Activated CD4-positive, alpha-beta T cell treated with anti-CD3 and anti-CD28 coated beads for 1 hour (primary cell): Measurements from ENCODE around the gene CHCHD3.
"Not testable (repeated sequence)": the region's sequence is repeated elsewhere in the genome, so short reads cannot be mapped to it uniquely, and the experiment has no call there.

Experiments
- DNase-seq: peaks from one replicate; pipeline ENCODE4 v3.0.0-alpha.2; 2020

CHCHD3 gene

GRCh38 chr7:132897093-132897687 lies 184.7 kb downstream of the CHCHD3 start:
- DNase-seq: no peak

- no peak for DNase-seq
Measured at GRCh38 chr7:132895231-132895630, 186.7 kb downstream of the CHCHD3 start.

- DNase-seq: no peak
Measured at GRCh38 chr7:132893560-132893959, 188.3 kb downstream of the CHCHD3 start.

GRCh38 chr7:132892744-132893143 lies 189.1 kb downstream of the CHCHD3 start:
- not testable (repeated sequence) for DNase-seq

GRCh38 chr7:132891554-132891953 lies 190.3 kb downstream of the CHCHD3 start:
- DNase-seq: no peak

GRCh38 chr7:132882714-132883428 lies 199.0 kb downstream of the CHCHD3 start:
- no peak for DNase-seq

- no peak for DNase-seq
Measured at GRCh38 chr7:132881317-132881716, 200.6 kb downstream of the CHCHD3 start.

GRCh38 chr7:132879579-132879978 lies 202.3 kb downstream of the CHCHD3 start:
- DNase-seq: no peak

GRCh38 chr7:132878204-132878919 lies 203.5 kb downstream of the CHCHD3 start:
- DNase-seq: no peak

GRCh38 chr7:132877573-132877972 lies 204.3 kb downstream of the CHCHD3 start:
- DNase-seq: no peak

GRCh38 chr7:132876576-132876975 lies 205.3 kb downstream of the CHCHD3 start:
- DNase-seq: no peak

- no peak for DNase-seq
Measured at GRCh38 chr7:132872034-132872433, 209.9 kb downstream of the CHCHD3 start.

- DNase-seq: no peak
Measured at GRCh38 chr7:132871419-132871818, 210.5 kb downstream of the CHCHD3 start.

- DNase-seq: no peak
Measured at GRCh38 chr7:132869166-132869861, 212.6 kb downstream of the CHCHD3 start.

GRCh38 chr7:132866551-132866950 lies 215.3 kb downstream of the CHCHD3 start:
- DNase-seq: no peak

- no peak for DNase-seq
Measured at GRCh38 chr7:132866144-132866531, 215.8 kb downstream of the CHCHD3 start.

GRCh38 chr7:132865366-132866143 lies 216.3 kb downstream of the CHCHD3 start:
- DNase-seq: no peak

- no peak for DNase-seq
Measured at GRCh38 chr7:132861940-132862554, 219.8 kb downstream of the CHCHD3 start.

GRCh38 chr7:132861424-132861823 lies 220.5 kb downstream of the CHCHD3 start:
- DNase-seq: no peak

- no peak for DNase-seq
Measured at GRCh38 chr7:132859199-132859598, 222.7 kb downstream of the CHCHD3 start.

- DNase-seq: no peak
Measured at GRCh38 chr7:132858760-132859159, 223.1 kb downstream of the CHCHD3 start.

- DNase-seq: no peak
Measured at GRCh38 chr7:132858251-132858650, 223.6 kb downstream of the CHCHD3 start.
